ENCODE results near the gene PITX1. TPM values are rescaled to one million over a fixed set of nuclear protein-coding genes. Genes with fewer than 3 reads are reported as not detected.

Gene PITX1
- total RNA-seq, 4 donors from 2014 or later, result 0.97 to 1.2 TPM; not detected in 2

DNA sequence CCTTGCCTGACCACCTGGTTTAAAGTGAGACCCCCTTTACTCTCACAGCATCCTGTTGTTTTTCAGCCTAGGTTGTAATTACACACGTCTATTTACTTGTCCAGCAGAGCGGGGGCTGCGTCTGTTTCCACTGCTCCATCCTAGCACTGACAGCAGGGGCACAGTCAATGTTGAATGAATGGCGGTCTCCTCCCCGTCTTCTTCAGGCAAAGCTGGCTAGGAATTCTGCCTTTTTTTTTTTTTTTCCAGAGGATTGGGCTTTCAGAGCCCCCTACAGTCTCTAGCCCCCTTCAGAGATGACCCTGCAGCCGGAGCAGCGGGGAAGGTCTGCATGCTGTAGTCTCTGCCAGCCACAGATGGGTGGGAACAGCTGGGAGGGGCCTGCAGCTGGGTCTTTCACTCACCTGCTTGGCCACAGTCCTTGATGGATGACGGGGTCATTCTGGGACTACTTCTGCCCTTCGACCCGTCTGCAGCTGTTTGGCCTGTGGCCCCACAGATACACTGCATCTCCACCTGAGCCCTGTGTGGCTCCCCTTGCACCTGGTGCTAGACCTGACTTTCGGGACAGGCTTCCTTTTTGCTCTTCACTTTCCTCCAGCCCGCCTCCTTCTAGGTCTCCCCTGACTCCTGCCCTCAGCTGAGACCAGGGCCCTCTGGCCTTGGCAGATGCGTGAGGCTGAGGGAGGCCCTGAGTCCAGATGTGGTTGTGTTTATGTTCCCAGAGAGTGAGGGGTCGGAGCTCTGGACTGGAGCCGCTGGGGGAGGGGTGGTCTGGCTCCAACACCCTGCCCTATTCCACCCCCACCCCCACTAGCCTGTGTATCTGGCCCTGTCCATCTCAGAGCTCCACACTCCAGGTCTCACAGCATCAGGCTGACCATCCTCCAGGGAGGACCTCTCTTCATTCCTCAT lies 8.0 kb downstream of the PITX1 start:
- intact Hi-C loops (cut with DNase I; ENCODE audit: low total_unique reads), result no loop called here
- no peak overlapping the region for H3K27ac ChIP-seq
- H3K36me3 ChIP-seq, result no peaks in the 10 kb centered on the region
- no peak overlapping the region for H3K4me3 ChIP-seq
- H3K9me3 ChIP-seq, result no peaks in the 10 kb centered on the region
- H3K4me1 ChIP-seq, result no peaks in the 10 kb centered on the region
- DNase-seq, result no peak
- H3K27me3 ChIP-seq, result peaks cover 23 to 36% of the 10 kb centered on the region in 2 donors
- TF ChIP-seq POLR2A (IDR thresholded peaks at IDR 0.05), result no peak
- TF ChIP-seq, protein P1, sequence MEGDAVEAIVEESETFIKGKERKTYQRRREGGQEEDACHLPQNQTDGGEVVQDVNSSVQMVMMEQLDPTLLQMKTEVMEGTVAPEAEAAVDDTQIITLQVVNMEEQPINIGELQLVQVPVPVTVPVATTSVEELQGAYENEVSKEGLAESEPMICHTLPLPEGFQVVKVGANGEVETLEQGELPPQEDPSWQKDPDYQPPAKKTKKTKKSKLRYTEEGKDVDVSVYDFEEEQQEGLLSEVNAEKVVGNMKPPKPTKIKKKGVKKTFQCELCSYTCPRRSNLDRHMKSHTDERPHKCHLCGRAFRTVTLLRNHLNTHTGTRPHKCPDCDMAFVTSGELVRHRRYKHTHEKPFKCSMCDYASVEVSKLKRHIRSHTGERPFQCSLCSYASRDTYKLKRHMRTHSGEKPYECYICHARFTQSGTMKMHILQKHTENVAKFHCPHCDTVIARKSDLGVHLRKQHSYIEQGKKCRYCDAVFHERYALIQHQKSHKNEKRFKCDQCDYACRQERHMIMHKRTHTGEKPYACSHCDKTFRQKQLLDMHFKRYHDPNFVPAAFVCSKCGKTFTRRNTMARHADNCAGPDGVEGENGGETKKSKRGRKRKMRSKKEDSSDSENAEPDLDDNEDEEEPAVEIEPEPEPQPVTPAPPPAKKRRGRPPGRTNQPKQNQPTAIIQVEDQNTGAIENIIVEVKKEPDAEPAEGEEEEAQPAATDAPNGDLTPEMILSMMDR (IDR thresholded peaks at IDR 0.05), result no peak

- intact Hi-C loops (cut with DNase I; ENCODE audit: low total_unique reads), result no loop called here
- Histone ChIP-seq H3K4me3 (no peak overlapping the region), H3K36me3 (no peaks in the 10 kb centered on the region), H3K27ac (no peak overlapping the region), H3K4me1 (no peaks in the 10 kb centered on the region), H3K27me3 (peaks cover 20 to 28% of the 10 kb centered on the region in 2 donors), H3K9me3 (no peaks in the 10 kb centered on the region)
- no peak for DNase-seq
- no peak for TF ChIP-seq POLR2A (IDR thresholded peaks at IDR 0.05)
- TF ChIP-seq, protein P1 (IDR thresholded peaks at IDR 0.05), result no peak
Measured at GRCh38 chr5:135024956-135025729, 8.9 kb downstream of the PITX1 start.

DNA sequence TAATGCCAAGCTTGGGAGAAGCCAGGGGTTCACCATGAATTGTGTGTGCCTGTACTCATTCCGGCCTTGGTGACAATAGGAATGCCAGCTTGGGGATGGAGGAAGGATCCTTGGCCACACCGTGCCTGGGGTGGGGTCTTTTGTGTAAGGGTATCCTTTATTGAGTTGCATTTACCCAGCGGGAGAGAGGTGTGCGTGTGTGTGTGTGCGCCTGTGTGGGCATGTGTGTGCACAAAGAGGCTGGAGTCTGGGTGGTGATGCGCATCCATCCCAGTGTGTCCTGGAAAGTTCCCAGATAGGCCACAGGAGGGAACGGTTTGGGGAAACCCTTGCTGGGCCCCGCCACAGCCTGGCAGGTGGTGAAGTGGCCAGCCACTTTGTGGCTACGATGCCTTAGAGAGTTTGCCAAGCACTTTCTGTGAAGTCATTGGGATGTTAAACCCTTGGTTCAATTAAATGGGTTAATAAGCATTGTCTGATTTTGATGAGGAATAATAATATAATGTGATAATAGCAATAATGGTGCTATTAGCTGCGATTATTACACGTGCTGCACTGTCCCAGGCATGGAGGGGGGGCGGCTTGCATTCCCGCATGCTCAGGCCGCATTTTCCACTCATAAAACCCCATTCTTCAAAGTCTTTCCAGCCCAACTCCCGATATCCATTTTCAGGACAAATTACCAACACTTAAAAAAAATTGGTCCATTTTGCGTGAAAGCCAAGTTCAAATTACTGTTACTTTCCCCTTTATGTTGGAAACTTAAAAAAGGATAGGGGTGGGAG lies 13.7 kb downstream of the PITX1 start:
- no peaks in the 10 kb centered on the region for H3K9me3 ChIP-seq
- no peak overlapping the region for H3K4me3 ChIP-seq
- no peak overlapping the region for H3K27ac ChIP-seq
- no peak for TF ChIP-seq POLR2A (IDR thresholded peaks at IDR 0.05)
- TF ChIP-seq, protein P1 (IDR thresholded peaks at IDR 0.05), result no peak
- no peaks in the 10 kb centered on the region for H3K36me3 ChIP-seq
- DNase-seq, result no peak
- intact Hi-C loops (cut with DNase I; ENCODE audit: low total_unique reads), result no loop called here
- no peaks in the 10 kb centered on the region for H3K27me3 ChIP-seq
- no peaks in the 10 kb centered on the region for H3K4me1 ChIP-seq

GRCh38 chr5:135019314-135019713 lies 14.7 kb downstream of the PITX1 start:
- peak in 1 of 2 donors; percentile 1 for DNase-seq
- intact Hi-C loops (cut with DNase I; ENCODE audit: low total_unique reads), result no loop called here
- no peak overlapping the region for H3K4me3 ChIP-seq
- H3K27me3 ChIP-seq, result no peaks in the 10 kb centered on the region
- no peak overlapping the region for H3K27ac ChIP-seq
- no peaks in the 10 kb centered on the region for H3K9me3 ChIP-seq
- H3K36me3 ChIP-seq, result no peaks in the 10 kb centered on the region
- H3K4me1 ChIP-seq, result no peaks in the 10 kb centered on the region
- no peak for TF ChIP-seq POLR2A (IDR thresholded peaks at IDR 0.05)
- TF ChIP-seq, protein P1 (IDR thresholded peaks at IDR 0.05), result no peak
